COLO829 (cell line): ENCODE results near the gene LRRC3C.

Experiments
- DNase-seq: peaks from one replicate; pipeline ENCODE4 v3.0.0; 2012; ENCODE audit warnings: low spot score

LRRC3C gene

DNA sequence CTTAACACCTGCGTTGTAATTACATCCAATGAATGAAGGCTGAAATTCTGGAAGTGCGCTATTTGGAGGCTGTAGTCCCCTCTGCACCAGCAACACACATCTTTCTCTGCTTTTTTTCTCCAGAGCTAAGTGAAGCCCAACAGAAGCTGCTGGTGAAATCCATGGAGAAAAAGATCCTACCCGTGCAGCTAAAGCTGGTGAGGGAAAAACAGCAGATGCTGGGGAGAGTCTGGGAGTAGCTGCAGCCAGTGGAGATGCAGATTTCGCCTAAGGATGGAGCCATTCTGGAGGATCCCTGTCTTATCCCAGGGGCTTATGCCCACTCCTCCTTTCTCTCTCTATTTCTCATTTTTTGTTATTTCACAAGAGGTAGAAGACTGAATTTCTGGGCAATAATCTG is 48.3 kb downstream of the LRRC3C start:
- DNase-seq, result no peak

DNA sequence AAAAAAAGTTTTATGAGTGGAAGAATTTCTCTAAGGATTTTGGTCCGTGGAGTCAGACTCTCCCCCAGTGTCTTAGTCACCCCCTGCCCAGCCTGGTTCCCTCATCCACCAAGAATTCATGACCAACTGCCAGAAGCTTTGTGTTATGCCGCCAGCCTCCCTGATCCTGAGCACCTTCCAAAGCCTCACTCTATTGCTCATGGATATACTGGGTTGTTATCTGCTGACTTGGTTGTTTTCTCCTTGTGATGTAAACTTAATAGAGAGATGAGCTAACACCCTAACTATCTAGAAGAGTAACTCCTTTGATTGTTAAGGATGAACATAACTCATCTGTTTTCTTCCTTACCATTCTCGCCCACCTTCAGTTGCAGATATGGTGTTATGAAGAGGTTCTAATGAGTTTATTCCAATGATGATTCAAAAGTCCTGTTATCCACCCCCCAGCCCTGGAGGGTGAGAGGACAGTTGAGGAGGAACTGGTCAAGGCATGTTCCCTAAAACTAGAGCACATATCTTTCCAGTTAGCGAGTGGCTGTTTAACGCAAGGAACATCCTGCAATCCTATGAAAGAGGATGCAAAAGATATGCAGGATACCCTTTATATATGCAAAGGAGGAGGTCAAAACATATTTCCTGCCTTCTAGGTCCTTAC is 51.6 kb downstream of the LRRC3C start:
- DNase-seq, result no peak

DNA sequence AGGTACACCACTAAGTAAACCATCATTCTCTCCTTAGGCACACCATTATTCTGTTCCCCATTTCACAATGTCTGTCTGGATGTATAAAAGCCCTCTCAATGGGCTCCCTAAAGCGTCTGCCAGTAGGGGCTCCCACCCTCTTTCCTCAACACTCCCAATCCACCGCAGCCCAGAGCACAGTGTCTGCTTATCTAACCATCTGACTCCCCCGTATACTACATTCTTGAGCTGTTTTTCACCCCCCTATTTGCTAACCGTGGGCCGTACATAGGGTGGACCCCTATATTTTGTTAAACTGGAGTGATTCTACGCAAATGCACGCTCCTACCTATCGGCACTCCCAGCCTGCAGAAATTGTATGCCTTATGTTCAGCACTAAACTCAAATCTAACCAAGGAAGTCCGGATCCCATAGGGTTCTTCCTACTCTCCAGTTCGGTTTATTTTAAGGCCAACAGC is 52.4 kb downstream of the LRRC3C start:
- DNase-seq, result no peak

DNA sequence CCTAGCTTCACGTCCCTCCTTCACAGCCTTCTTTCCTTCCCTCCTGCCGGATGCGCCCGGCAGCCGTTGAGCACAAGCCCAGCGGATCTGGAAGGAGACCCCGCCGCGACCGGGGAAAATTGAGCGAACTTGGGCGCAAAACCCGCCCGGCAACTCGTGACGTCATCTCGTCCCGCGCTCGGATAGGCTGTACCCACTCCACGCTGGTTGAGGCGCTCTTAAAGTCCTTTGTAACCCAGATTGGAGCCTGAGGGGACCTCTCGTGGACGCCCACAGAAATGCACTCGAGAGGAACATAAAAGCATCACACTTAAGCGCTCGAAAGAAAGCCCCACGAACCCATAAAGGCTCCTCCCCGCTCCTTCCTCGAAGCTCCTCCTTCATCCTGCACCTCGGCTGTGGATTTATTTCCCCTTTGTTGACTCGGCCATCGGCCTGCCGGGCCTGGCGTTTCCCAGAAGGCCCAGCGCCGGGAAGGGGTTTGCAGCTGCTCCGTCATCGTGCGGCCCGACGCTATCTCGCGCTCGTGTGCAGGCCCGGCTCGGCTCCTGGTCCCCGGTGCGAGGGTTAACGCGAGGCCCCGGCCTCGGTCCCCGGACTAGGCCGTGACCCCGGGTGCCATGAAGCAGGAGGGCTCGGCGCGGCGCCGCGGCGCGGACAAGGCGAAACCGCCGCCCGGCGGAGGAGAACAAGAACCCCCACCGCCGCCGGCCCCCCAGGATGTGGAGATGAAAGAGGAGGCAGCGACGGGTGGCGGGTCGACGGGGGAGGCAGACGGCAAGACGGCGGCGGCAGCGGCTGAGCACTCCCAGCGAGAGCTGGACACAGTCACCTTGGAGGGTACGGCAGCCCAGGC is 53.0 kb downstream of the LRRC3C start, which contains the start of gene PSMD3:
PSMD3 (plus strand) TSS at position 457 of the 856 bp plus-strand sequence; CDS start at position 621, 164 bp downstream.
- DNase-seq, result peak; percentile 95

DNA sequence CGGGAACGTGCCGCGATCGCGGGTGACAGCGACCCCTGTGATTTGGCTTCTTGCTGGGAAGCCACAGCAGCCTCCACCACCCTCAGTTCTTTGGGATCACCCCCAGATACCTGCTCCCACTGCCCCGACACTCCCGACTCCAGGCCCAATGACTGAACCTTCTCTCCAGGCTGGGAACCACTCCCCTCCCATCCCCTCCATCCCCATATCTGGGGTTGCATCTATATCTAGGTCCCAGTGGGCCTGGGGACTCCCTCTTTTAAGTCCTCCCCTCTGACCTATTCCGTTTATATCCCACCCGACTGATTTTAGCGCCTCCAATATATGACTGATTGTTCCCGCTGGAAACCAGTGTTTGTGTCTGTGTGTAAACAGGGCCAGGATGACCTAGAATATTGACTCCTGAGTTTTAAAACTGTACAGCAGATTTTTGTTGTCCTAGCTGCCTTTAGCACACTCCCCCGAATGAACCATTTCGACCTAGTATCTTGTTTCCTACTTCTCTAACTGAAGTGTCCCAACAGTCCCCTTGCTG is 53.7 kb downstream of the LRRC3C start:
- DNase-seq, result no peak

DNA sequence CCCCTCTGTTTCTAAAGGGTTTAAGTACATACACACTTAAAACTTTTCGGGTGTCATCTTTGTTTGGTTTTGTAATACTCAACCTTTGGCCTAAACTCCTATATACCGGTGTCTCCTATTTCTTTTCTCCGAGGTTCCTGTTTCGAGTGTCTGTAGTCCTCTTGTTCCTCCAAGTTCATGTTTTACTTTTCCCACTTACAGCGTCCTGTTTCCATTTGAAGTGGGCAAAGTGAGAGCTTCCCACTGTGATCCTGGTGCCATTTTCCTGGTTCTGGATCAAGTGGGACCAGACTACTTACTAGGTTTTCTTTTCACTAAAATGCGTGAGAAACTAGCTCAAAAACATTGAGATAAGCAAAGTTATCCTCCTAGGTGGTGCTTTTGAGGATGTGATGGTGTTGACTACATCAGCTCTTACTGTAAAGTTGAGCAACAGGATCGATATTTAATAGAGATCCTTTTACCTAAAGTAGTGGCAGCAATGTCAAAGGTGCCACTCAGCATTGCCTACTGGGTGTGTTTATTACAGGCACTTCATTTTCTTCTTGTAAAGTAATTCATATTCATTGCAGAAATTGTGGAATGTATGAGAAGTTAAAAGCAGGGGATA is 54.3 kb downstream of the LRRC3C start:
- DNase-seq, result no peak

DNA sequence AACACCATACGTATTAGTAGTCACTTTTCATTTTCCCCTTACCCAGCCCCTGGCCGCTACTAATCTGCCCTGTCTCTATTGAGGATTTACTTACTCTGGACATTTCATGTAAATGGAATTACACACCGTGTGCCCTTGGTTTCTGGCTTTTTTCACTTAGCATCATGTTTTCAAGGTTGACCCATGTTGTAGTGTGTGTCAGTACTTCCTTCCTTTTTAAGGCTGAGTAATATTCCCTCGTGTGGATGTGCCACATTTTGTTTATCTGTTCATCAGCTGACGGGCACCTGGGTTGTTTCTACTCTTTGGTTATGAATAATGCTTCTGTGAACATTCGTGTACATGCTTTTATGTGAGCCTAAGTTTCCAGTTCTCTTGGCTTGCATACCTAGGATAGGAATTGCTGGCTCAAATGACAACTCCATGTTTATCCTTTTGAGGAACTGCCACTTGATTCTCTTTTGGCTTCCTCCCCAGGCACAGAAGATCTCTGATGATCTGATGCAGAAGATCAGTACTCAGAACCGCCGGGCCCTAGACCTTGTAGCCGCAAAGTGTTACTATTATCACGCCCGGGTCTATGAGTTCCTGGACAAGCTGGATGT is 60.8 kb downstream of the LRRC3C start:
- no peak for DNase-seq

DNA sequence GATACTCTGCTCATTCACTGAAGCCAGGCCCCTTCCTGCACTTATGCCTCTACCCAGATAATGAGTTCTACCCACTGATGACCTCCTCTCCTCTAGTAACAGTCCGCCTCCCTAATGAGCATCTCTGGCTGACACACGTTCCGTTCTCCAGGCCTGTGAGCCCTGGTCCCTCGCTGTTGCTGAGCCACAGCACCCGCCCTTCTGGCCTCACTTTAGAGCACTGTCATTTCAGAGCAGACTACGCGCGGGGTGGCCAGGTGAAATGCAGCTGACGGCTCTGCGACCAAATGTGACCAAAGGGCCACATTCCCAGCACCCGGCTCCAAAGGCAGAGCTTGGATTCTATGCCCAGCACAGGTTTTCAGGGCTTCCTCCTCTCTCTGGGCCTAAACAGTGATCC is 66.9 kb downstream of the LRRC3C start:
- DNase-seq, result no peak
